Measurements from ENCODE around the gene TSHZ3.

Gene TSHZ3

GRCh38 chr19:31256593-31256960 is 92.7 kb downstream of the TSHZ3 start:
- no peak for DNase-seq (ENCODE audit: low spot score)
- TF ChIP-seq CTCF (IDR thresholded peaks at IDR 0.05; ENCODE audit: extremely low read depth, missing control alignments): no peak

GRCh38 chr19:31255831-31256592 is 93.2 kb downstream of the TSHZ3 start:
- TF ChIP-seq CTCF (IDR thresholded peaks at IDR 0.05; ENCODE audit: extremely low read depth, missing control alignments): no peak
- no peak for DNase-seq (ENCODE audit: low spot score)

- no peak for TF ChIP-seq CTCF (IDR thresholded peaks at IDR 0.05; ENCODE audit: extremely low read depth, missing control alignments)
- DNase-seq (ENCODE audit: low spot score): no peak
These were observed 93.9 kb downstream of the TSHZ3 start for GRCh38 chr19:31255174-31255799.

GRCh38 chr19:31254611-31255010 is 94.6 kb downstream of the TSHZ3 start:
- no peak for DNase-seq (ENCODE audit: low spot score)
- TF ChIP-seq CTCF (IDR thresholded peaks at IDR 0.05; ENCODE audit: extremely low read depth, missing control alignments): no peak

GRCh38 chr19:31254180-31254551 is 95.1 kb downstream of the TSHZ3 start:
- no peak for DNase-seq (ENCODE audit: low spot score)
- no peak for TF ChIP-seq CTCF (IDR thresholded peaks at IDR 0.05; ENCODE audit: extremely low read depth, missing control alignments)

GRCh38 chr19:31253526-31254179 is 95.6 kb downstream of the TSHZ3 start:
- no peak for TF ChIP-seq CTCF (IDR thresholded peaks at IDR 0.05; ENCODE audit: extremely low read depth, missing control alignments)

GRCh38 chr19:31252441-31252840 is 96.8 kb downstream of the TSHZ3 start:
- TF ChIP-seq CTCF (IDR thresholded peaks at IDR 0.05; ENCODE audit: extremely low read depth, missing control alignments): no peak
- DNase-seq (ENCODE audit: low spot score): no peak

More at GRCh38 chr19:31253526-31254179, 95.6 kb downstream of the TSHZ3 start:
- DNase-seq (ENCODE audit: low spot score): no peak

All from GM20000 (cell line).